Stomach (tissue), 4 donors: ENCODE measurements around the gene BORCS8.

Experiments used
- CTCF ChIP-seq, 7 experiments: fragments of 450-650 bp in 4 of 7; fragments of 200-600 bp in 3 of 7; sonication (generic) in 3 of 7; IDR thresholded peaks; one replicate each; pipeline ENCODE4 v1.5.1; 2016 to 2019; ENCODE audit warnings: antibody characterized with exemption in 7 of 7, control low read depth in 2 of 7, mild to moderate bottlenecking in 1 of 7
- POLR2A ChIP-seq, 4 donors: fragments of 450-650 bp; IDR thresholded peaks; one replicate each; pipeline ENCODE4 v1.6.1; 2016; ENCODE audit warnings: antibody characterized with exemption in 4 of 4, control low read depth in 2 of 4, mild to moderate bottlenecking in 1 of 4, moderate library complexity in 1 of 4
- POLR2AphosphoS5 ChIP-seq, 3 donors: sonication (generic); formaldehyde crosslinking; IDR thresholded peaks; one replicate each; pipeline ENCODE4 v1.6.1; 2016; ENCODE audit warnings: antibody characterized with exemption in 3 of 3

GRCh38 chr19:19238126-19238894, 46.4 kb upstream of the BORCS8 start:
- TF ChIP-seq CTCF (IDR thresholded peaks at IDR 0.05) = no peak
- TF ChIP-seq POLR2AphosphoS5 (IDR thresholded peaks at IDR 0.05) = no peak
- TF ChIP-seq POLR2A (IDR thresholded peaks at IDR 0.05) = no peak
